ENCODE data around the gene HOXB2.

HOXB2 gene

GRCh38 chr17:48565925-48566710 lies 21.2 kb upstream of the HOXB2 start:
- DNase-seq (ENCODE audit: low spot score), result no peak

GRCh38 chr17:48565022-48565554 lies 20.2 kb upstream of the HOXB2 start:
- DNase-seq (ENCODE audit: low spot score), result no peak

GRCh38 chr17:48564188-48565021 lies 19.5 kb upstream of the HOXB2 start:
- no peak for DNase-seq (ENCODE audit: low spot score)

GRCh38 chr17:48563867-48564187 lies 18.9 kb upstream of the HOXB2 start:
- no peak for DNase-seq (ENCODE audit: low spot score)

- no peak for DNase-seq (ENCODE audit: low spot score)
Observed at GRCh38 chr17:48563385-48563838, 18.5 kb upstream of the HOXB2 start.

- DNase-seq (ENCODE audit: low spot score), result no peak
Observed at GRCh38 chr17:48562934-48563333, 18.0 kb upstream of the HOXB2 start.

GRCh38 chr17:48561884-48562810 lies 17.2 kb upstream of the HOXB2 start:
- DNase-seq (ENCODE audit: low spot score), result no peak

GRCh38 chr17:48559840-48560817 lies 15.2 kb upstream of the HOXB2 start:
- no peak for DNase-seq (ENCODE audit: low spot score)

- DNase-seq (ENCODE audit: low spot score), result no peak
Observed at GRCh38 chr17:48559122-48559839, 14.4 kb upstream of the HOXB2 start.

GRCh38 chr17:48558831-48559121 lies 13.9 kb upstream of the HOXB2 start:
- DNase-seq (ENCODE audit: low spot score), result no peak

- no peak for DNase-seq (ENCODE audit: low spot score)
Observed at GRCh38 chr17:48558057-48558830, 13.3 kb upstream of the HOXB2 start.

- DNase-seq (ENCODE audit: low spot score), result no peak
Observed at GRCh38 chr17:48556576-48557401, 11.9 kb upstream of the HOXB2 start.

GRCh38 chr17:48556229-48556575 lies 11.3 kb upstream of the HOXB2 start:
- DNase-seq (ENCODE audit: low spot score), result no peak

GRCh38 chr17:48555258-48556228 lies 10.6 kb upstream of the HOXB2 start:
- no peak for DNase-seq (ENCODE audit: low spot score)

- DNase-seq (ENCODE audit: low spot score), result no peak
Observed at GRCh38 chr17:48554412-48555257, 9.7 kb upstream of the HOXB2 start.

- no peak for DNase-seq (ENCODE audit: low spot score)
Observed at GRCh38 chr17:48553826-48554225, 8.9 kb upstream of the HOXB2 start.

- DNase-seq (ENCODE audit: low spot score), result no peak
Observed at GRCh38 chr17:48553190-48553547, 8.3 kb upstream of the HOXB2 start.

Measured in hematopoietic multipotent progenitor cell treated with erythropoietin and hydrocortisone succinate and interleukin-3 and kit ligand, for 15 days (in vitro differentiated cells).